Measurements from ENCODE around the gene SIPA1L3.
A peak's percentile ranks its signal among the peaks of the same experiment; 100 is the strongest.

SIPA1L3 gene

DNA sequence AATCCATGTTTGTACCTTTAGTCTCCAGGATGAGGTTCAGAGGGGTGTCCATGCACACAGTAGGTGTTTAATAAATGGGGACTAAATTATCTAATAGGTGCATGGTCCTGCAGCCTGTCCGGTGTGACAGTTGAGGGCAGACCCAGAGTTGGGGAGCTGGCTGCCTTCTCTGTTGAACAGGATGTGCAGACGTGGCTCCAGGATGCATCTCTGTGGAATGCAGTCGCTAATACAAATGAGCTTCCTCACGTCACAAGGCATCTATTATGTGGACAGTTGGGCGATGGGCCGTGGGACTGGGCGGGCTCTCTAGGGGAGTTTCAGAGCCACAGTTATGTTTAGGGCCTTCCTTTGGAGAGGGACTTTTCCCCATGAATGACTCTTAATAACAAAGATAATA lies 71.0 kb downstream of the SIPA1L3 start:
- DNase-seq, result no peak

GRCh38 chr19:37979547-37980082 lies 72.6 kb downstream of the SIPA1L3 start:
- peak; percentile 44 for DNase-seq

GRCh38 chr19:37980419-37981170 lies 73.6 kb downstream of the SIPA1L3 start:
- no peak for DNase-seq

DNA sequence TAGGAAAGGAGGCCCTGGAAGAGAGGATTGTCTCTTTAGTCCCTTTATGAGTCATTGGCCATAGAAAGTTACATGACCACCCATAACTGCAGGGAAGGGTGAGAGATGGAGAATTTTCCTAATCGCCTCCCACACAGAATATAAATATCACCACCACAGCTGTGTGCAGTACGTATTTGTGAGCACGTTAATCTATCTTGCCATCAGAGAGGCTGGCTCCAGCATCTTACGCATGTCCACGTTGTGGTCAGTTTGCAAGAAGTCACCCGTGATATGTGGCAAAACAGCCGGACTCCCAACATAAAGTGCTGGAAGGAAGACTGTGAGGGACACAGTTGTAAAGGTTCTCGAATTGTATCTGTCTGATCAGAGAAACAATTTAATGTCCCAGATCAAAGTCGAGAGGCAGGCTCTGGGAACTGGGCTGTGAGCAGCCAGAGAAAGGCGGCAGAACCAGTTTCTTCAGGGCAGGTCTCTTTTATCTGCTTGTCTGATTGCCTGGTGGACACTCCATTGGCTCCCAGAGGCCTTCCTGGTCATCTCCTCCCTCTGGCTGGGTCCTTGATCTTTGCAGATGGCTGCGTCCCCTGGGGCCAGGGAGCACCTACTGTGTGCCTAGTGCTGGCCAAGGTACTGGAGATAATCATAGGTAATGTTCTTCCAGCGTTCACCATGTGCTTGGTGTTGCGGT lies 74.9 kb downstream of the SIPA1L3 start:
- no peak for DNase-seq

DNA sequence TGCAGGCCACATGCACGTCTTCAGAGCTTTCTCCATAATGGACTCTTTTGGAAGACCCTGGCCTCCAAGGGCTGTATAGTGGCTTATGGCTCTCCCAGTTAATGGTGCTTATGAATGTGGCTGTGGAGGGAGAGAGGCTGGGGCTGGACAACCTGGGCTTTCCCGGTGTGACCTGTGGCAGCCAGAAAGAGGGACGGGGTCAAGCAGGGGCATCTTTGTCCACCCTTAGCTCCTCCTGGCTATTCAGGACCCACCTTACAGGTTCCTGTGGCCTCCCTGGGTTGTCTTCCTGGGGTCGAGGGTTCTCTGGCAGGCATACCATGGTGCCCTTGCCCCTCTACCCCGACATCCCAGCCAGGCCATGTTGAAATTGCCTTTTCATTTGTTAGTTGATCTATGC lies 75.6 kb downstream of the SIPA1L3 start:
- no peak for DNase-seq

- no peak for DNase-seq
Measured at GRCh38 chr19:37983153-37983552, 76.1 kb downstream of the SIPA1L3 start.

- no peak for DNase-seq
Measured at GRCh38 chr19:37983916-37984315, 76.9 kb downstream of the SIPA1L3 start.

DNA sequence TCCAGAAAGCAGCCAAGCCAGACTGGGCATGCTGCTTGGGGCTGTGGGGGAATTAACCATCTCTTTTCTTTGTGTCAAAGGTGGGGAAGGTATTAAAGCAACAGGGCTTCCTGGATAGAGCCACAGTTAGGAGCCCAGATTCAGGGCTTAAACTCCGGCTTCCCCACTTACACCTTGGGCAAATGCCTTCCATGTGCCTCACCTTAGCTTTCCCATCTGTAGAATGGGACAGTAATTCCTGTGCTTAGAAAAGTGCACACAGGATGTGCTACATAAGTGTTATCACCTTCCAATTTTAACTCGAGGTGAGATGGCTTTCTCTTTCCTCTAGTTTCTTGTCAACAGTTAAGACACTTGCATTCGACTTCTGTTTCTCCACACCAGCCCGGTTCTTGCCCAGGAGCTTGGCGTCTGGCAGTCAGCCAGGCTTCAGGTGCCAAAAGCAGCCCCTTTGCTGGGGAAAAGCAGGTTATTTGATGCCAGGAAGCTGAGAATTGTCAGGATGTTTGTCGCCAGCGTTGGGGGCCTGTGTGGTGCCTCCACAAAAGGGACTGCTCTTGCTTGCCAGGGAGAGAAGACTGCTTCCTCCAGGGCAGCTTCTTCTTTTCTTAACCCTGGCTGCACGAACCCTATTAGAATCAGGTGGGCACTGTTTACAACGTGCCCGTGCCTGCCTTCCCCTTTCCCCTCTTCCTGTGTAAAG lies 79.2 kb downstream of the SIPA1L3 start:
- peak; percentile 53 for DNase-seq

- DNase-seq, result no peak
Measured at GRCh38 chr19:37987356-37988332, 80.6 kb downstream of the SIPA1L3 start.

DNA sequence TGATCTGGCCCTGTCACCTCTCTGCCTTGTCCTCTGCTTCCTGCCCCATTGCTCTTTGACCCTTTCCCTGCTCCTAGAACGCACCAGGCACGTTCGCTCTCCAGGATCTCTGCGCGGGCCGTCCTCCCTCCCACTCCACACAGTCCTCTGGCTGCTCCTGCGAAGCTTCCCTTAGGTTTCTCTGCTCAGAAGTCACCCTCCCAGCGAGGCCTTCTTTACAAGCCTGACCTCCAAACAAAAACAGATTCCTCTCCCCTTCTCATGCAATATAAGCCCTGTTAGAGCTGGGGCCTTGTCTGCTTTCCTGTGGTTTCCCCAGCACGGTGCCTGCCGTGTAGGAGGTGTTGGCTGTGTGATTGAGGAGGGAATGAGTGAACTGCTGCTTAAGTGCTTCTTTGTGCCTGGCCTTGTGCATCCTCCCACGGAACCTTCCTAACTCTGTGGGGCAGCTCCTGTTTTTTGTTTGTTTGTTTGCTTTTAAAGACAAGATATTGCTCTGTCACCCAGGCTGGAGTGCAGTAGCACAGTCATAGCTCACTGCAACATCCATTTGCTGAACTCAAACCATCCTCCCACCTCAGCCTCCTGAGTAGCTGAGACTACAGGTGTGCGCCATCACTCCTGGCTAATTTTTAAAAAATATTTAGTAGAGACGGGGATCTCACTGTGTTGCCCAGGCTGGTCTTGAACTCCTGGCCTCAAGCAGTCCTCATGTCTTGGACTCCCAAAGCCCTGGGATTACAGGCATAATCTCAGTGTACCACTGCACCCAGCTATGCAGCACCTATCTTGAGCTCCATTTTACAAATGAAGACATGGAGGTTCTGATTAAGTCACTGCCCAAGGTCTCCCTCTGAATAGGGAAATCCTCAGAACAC lies 82.0 kb downstream of the SIPA1L3 start:
- DNase-seq, result no peak

- no peak for DNase-seq
Measured at GRCh38 chr19:37989855-37990254, 82.8 kb downstream of the SIPA1L3 start.

GRCh38 chr19:37990362-37990761 lies 83.4 kb downstream of the SIPA1L3 start:
- DNase-seq, result no peak

DNA sequence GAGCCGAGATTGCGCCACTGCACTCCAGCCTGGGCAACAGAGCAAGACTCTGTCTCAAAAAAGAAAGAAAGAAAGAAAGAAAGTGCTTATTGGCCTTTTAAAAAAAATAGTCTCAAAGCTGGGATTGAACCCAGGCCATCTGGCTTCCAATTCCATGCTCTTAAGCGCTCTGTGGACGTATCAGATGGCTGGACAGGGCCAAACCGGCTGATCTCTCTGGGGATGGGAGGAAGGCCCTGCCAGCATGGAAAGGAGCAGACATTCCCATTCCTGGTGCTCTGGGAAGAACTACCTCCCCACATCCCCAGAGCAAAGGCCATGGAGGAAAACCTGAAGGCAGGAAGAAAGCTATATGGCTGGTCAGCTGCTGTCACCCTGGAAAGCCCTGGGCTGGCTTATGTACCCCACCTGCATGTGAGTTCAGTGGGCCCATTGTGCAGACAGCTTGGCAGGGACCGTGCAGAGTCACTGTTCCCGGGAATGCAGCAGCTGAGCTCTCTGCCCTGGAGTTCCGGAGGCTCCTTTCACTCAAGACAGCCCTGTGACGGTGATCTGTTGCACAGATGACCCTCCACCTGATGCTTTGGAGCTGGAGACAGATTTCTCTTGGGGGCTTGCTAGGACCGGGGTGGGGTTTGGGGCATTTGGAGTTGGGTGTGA lies 84.3 kb downstream of the SIPA1L3 start:
- DNase-seq, result no peak

DNA sequence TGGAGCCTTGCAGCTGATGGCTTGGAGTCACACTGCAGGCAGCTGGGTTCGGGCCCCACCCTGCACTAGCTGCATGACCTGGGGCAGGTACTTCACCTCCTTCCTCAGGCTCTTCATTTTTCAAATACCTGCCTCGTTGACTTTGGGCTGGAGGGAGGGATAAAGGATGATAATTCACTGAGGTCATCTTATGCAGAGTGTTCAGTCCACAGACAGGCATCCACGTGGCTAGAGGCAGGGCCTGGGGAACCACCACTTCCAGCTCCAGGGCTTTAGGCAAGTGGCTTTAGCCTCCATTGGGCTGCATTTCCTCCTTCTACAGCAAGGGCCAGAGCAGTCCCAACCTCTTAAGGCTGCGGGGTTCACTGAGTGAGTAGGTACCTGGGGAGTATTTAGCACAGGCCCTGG lies 84.8 kb downstream of the SIPA1L3 start:
- no peak for DNase-seq

GRCh38 chr19:37992761-37993160 lies 85.8 kb downstream of the SIPA1L3 start:
- DNase-seq, result no peak

DNA sequence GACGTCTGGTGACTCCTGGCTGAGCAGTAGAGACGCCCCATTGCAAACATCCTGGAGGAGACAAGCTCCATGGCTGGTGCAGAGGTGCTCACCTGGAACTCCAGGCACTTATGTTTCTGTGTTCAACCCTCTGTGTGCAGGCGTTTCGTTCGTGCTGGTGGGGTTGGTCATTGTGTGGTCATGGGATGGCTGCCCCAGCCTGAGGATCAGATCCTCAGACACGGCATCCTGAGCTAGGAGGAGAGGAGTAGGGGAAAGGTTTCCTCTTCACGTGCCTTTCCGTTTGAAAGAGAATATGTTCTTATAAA lies 87.8 kb downstream of the SIPA1L3 start:
- DNase-seq, result no peak

DNA sequence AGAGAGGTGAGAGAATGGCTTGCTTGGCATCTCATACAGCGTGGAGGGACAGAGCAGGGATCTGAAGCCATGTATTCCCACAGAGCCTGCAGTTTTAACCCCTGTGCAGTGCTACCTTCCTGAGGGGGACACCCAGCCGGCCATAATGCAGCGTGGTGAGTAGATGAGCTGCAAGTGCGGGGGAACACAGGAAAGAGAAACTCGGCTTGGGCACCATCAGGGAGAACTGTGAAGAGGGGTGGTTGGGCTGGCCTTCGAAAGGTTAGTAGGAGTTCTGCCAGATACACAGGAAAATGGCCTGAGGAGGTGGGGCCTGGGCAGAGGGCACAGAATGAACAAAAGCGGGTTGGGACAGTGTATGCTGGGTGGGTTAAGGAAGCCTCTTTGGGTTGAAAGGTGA lies 88.3 kb downstream of the SIPA1L3 start:
- no peak for DNase-seq

GRCh38 chr19:37997911-37998344 lies 90.9 kb downstream of the SIPA1L3 start:
- no peak for DNase-seq

DNA sequence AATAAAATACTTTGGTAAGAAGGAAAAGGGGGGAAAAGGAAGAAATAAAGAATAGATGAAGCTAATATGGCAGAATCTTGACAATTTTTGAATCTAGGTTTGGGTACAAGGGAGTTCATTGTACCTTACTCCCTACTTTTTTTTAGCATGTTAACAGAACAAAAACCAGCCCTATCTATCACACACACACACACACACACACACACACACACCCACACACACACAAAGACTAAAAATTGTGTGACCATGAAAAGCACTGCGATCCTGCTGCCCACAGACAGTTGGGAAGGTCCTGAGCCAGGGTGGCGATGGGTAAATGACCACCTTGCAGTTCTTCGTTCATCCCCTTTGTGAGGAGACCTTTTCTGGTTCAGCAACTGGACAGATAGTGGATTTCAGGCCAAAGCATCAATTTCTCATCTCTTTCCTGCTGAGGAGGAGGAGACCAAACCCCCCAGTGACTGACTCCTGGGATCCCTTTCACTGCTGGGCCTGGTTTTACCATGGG lies 91.8 kb downstream of the SIPA1L3 start:
- DNase-seq, result no peak

- no peak for DNase-seq
Measured at GRCh38 chr19:37999309-38000213, 92.6 kb downstream of the SIPA1L3 start.
